Measurements from ENCODE around the gene KCNE1.

Gene KCNE1

DNA sequence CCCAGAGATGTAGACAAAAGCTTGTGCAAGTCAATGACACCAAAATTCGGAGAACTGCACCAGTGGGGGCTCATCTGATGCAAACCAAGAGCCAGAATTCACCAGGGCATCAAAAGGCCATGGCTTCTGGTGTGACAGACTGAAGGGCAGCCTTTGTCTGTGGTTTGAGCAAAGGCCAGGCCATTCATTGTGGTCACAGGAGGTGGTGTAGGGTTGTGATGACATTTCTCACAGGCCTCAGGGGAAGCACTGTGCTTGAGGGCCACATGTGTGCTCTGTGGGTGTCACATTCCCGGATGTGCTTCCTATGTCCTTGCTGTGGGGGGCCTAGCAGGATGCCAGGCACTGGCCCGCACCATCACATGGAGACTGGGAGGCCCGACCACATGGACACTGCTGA, 22.5 kb upstream of the KCNE1 start:
- no peak for DNase-seq

- no peak for DNase-seq
Observed at GRCh38 chr21:34533938-34534337, 21.9 kb upstream of the KCNE1 start.

DNA sequence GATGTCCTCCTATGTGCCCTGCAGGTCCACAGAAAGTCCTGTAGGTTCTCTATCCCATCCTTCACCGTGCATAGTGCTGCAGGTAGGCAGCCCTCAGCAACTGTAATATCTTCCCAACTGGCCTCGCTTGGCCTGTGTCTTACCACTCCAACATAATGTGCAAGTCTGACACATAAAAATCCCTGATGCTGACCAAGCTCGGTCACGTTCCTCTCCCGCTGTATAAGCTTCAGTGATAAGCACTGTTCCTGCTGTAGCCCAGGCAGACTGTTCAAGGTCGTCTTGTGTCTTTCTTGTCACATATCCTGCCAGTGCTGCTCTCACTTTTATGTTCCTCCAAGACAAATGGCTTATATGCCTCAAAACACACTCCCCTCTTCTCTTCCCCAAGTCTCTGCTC, 19.4 kb upstream of the KCNE1 start:
- no peak for DNase-seq

DNA sequence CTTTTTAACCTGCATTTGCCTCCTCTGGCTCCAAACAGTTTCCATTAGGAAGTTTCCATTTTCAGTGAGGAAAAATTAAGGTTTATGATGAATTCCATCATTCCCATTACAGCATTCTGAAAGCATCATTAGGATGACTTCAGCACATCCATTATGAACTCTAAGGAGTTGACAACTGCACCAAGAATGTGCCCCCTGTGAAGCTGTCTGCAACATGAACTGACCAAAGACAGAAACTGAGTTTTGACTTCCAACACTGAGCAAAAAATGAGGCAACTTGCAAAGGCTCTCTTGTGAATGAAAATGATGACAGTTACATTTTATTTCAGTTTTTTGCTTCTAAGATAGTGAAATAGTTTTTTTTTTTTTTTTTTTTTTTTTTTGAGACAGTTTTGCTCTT, 18.3 kb upstream of the KCNE1 start:
- no peak for DNase-seq

- DNase-seq = no peak
Observed at GRCh38 chr21:34528131-34528561, 16.1 kb upstream of the KCNE1 start.

DNA sequence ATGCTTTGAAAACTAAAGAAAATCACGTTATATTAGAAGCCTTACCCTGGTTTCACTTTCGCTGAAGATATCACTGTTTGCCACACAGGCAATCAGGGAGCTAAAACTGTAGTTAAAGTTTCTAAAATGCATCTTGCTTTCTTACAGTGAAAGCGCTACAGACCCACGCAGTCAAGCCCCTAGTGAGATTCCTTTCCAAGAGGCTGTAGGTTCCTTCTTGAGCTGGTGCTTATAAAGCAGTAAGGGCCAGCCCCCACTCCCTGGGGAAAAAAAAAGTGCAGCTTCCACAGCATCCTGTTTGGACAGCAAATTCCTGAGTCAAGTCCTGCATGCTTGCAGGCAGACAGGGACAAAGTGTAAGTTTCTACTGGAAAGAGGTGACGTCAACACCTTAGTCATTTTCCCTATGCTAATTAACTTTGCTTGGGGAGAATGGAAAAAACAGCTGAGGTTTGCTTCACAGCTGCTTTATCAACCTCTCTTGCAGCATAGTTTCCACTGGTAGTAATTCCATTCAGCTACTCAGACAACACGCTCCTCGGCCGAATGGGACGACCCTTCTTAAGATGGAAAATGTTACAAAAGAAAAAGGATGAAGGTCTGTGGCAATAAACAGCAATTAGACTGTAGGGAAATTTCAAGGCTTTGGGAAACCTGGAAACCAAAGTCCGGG, 14.7 kb upstream of the KCNE1 start:
- DNase-seq = peak; percentile 85

DNA sequence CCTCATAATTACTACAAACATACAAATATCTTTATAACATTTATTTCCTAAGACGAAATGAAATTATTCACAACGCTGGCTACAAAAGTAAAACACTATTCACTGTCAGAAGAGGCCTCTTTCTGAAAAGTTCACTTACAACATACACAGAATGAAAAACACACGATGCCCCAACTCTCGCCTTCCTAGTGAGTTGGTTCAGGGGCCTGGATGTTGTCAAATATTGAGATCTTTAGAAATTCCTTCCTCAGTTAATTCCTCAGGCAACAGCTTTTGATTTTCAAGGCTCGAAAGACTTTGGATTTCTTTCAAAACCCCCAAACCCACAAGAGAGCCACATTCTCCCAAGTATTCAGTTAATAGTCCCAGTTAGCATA, 14.2 kb upstream of the KCNE1 start:
- DNase-seq = no peak

DNA sequence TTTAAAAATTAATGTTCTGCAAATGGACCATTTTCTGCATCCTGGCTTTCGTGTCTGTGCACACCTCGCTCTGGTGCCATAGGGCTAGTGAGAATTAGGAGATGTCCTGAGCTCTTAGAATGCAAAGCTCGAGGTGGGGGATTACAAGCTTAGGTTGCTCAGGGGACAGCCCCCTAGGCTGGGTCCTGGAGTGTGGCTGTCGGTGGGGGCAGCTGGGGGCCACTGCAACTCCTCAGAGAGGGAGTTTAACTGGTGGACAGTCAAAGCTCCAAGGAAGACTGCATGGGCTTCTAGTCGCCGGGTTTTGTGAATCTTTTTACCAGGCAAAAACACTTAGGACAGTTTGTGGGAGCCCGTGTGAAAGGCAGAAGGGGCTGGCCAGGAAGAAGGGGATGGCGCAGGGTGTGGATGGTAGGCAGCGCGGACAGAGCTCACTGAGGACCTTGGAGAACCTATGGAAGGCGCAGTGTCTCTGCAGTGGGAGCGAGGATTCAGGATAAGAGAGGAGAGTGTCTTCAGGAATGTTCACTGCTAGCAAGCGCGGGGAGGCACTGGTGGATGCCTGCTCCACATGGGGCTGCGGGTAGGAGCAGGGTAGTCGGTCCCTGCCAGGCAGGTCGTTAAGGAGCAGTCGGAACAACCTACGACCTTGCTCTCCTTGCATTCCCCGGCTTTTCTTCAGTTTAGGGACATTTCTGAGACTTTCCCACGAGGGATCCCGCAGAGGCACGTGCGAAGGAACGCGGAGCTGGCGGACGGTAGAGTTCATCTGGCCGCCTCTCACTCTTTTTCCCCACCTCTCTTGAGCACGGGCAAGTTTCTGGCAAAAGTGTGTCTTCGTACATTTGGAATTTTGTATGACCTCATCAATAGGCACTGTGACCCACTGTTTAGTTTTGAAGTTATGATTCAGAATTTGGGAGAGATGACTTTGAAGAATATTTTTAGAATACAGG, 12.9 kb upstream of the KCNE1 start:
- no peak for DNase-seq

DNA sequence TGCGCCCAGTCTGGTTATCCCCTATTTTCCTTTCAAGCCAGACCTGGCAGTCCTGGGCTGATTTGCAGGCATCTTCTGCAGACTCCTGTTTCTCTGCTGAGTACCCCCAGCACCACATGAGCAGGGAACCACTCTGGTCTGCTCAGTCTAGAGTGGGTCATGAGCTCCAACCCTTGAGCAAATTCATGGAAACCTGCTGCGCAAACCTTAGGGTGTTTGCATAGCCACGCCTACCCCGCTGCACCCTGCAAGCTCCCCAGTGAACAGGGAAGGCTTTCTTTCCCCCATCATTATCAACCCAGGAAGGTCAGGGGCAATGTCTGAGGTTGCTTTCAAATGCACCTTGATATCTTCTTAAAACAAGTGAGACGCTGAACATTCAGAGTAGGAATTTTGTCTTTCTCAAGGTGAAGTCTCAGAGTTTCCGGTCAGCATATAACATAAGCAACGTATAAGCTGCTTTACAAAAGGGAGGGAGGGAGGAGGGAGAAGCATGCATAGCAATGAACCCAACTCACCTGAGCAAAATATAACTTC, 11.1 kb upstream of the KCNE1 start:
- DNase-seq = no peak

DNA sequence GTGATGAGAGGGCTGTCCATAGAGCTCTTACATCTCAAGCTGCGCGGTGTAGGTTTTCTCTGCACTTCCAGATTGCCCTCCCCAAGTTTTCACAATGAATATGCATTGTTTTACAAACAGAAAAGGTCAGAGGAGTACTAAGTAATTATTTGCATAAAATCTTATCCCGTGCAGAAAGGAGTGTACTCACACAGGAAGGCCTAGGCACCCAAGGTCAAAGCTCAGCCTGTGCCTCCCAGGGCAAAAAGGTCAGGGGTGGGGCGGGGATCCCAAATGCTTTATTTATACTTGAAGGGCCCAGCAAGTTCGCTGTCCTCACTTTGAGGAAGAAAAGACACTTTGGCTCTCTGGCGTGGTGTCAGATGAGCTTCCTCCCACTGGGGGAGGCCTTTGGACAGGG, 10.3 kb upstream of the KCNE1 start:
- DNase-seq = no peak

DNA sequence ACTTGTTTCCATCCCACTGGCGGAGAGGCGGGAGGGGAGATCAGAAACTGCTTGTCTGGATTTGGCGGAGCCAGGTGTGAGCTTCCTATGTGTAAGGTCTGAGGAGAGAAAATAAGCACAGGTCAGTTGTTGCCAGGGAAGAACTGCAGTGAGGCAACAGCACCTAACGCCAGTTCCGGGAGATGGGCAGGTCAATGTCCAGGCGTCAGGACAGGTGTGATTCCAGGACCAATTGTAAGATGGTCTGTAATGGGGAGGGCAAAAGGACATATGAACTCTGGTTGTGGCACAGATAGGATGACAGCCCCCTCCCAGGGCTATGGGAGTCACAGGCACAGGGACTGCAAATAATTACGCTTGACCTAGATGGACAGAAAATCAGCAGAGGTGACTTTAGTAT, 9.6 kb upstream of the KCNE1 start:
- no peak for DNase-seq

DNA sequence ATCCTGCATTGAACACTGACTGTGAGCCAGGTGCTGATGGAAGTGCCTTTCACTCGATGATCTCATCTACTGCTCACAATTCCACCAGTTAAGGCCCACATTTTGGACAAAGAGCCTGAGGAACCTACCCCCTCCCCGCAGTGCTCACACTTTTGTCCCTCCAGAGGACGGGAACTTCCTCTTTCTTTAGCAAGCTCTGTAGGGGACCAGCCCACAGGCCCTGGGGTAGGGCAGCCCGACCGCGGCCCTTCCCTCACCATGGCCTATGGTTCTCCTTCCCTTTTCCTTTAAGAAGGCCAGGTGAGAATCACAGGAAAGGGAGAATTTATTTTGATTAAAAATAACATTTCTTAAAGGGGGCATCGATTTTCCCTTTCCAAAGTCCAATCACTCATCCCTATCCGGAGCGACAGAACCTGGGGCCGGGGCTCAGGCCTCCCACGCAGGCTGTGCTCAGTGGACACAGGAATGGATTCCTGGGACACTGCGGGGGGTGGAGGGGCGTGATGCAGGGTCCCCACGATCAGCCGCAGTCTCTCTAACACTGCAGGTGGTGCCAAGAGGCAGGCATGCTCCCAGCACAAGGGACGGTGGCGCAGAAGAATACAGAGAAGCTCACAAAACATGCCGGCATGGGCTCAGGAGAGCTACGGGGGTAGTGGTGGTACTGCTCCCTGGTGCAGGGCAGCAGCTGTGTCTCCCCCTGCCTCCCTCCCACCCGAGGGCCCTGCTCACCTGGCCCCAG, 8.9 kb upstream of the KCNE1 start:
- no peak for DNase-seq

- DNase-seq = no peak
Observed at GRCh38 chr21:34520281-34520680, 8.3 kb upstream of the KCNE1 start.

DNA sequence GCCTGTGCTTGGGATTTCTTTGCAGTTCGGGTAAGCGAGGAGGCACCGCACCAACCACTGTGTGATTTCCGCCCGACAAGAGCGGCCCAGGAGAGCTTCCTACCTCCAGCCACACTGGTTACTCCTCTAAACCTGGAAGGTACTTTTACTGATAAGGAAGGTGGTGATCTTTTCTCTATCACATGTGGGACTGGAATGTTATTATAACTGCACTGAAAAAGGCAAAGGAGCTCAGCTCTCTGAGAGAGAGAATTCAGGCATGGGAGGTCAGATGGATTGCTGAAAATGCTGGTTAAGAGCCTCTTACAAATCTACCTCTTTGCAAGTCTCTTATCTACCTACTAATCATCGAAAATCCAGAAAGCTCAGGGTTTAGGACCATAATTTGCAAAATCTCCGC, 7.7 kb upstream of the KCNE1 start:
- DNase-seq = no peak

GRCh38 chr21:34519016-34519415, 7.0 kb upstream of the KCNE1 start:
- no peak for DNase-seq

DNA sequence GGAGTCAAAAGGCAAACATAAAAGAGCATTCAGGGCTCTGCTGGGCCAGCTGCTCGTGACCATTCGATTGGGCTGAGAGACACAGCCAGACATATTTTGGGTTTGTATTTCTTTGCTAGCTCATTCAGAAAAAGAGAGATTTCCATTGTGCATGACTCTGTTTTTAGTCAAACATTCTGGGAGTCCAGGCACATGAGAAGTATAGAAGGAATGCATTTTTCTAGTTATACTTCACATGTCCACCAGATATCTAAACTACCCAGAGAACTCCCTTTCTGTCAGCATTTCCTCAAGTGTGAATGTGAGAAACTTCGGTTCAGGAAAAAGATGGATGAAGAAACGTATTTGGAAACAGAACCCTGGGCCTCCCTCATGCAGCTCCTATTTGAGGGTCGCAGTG, 6.3 kb upstream of the KCNE1 start:
- no peak for DNase-seq

- no peak for DNase-seq
Observed at GRCh38 chr21:34517491-34518245, 5.7 kb upstream of the KCNE1 start.

DNA sequence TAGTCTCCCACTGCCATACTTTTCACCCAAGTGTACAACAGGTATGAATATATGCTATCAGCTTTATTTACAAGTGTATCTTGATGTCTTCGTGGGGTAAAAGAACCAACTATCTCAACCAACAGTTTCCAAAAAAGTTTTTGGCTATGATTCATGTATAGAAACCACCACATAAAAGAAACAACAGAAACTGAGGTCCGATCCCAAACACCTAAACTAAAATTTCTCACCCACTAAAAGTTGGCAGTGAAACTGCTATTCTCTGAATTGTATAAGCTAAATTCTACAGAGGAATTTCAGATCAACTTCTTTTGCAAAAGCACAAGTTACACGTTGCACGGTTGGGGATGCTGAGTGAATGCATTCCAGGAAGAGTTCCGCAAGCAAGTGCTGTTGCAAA, 5.0 kb upstream of the KCNE1 start:
- no peak for DNase-seq

DNA sequence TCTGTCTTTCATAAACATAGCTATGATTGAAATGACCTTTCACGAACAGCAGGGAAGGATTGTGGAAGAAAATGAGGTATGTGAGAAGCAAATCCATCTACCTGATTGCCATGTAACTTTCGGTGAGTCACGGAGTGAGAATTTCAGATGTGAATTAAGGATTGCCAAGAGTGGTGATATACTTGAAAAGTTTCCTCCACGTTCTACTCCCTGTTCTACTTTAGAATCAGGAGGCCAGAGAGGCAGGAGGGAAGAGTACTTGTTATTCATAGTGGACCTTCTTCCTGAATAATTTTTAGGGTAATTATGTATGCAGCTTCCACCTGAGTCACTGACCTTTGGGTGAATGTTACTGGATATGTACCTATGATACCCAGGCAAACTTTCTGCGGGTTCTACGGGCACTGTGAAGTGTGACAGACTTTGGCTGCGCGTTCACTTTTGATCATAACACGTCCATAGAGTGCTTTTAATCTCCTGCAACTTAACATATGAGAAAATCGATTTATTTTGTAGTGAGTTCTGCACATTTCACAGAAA, 2.6 kb upstream of the KCNE1 start:
- no peak for DNase-seq

- no peak for DNase-seq
Observed at GRCh38 chr21:34513129-34513675, 1.2 kb upstream of the KCNE1 start.

DNA sequence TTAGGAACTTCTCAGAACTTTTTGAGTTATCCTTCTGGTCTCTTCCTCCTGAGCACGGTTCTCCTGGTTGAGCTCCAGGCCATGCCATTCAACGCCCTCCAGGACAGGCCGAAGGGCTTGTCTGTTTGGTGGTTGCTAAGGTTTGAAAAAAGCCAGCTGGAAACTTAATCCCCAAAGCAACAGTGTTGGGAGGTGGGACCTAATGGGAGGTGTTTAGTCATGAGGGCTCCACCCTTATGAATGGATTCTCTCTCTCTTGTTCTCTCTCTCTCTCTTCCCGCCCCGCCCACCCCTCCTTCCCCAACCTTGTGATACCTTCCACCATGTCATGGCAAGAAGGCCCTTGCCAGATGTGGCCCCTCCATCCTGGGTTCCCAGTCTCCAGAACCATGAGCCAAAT, 829 bp downstream of the KCNE1 start:
- no peak for DNase-seq
